Measurements from ENCODE around the gene ARMC9.

DNA sequence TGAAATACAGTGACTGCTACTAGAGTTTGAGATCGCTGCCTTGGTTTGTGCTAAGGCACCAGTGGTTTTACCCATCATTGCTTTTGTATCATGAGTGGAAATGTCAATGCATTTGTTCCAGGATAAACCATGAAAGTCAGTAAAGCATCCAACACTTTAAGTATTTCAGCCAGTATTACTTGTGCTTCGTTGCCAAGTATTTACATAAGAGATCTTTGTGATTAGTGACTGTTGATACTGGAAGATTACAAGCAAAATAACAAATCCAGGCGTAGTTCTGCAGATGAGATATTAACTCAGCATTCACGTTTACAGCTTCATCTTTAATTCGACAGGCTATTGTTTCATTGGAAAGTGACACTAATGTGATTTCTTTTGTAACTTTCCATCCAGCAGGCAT, 106.8 kb downstream of the ARMC9 start:
- TF ChIP-seq EP300 (IDR thresholded peaks at IDR 0.05) (no peak), POLR2AphosphoS5 (IDR thresholded peaks at IDR 0.05) (no peak)
- TF ChIP-seq, protein P1, sequence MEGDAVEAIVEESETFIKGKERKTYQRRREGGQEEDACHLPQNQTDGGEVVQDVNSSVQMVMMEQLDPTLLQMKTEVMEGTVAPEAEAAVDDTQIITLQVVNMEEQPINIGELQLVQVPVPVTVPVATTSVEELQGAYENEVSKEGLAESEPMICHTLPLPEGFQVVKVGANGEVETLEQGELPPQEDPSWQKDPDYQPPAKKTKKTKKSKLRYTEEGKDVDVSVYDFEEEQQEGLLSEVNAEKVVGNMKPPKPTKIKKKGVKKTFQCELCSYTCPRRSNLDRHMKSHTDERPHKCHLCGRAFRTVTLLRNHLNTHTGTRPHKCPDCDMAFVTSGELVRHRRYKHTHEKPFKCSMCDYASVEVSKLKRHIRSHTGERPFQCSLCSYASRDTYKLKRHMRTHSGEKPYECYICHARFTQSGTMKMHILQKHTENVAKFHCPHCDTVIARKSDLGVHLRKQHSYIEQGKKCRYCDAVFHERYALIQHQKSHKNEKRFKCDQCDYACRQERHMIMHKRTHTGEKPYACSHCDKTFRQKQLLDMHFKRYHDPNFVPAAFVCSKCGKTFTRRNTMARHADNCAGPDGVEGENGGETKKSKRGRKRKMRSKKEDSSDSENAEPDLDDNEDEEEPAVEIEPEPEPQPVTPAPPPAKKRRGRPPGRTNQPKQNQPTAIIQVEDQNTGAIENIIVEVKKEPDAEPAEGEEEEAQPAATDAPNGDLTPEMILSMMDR (IDR thresholded peaks at IDR 0.05) = no peak

Measured in suprapubic skin (tissue), 4 donors.